Measurements from ENCODE around the gene MICB. TPM values are rescaled to one million over a fixed set of nuclear protein-coding genes. Genes with fewer than 3 reads are reported as not detected.

MICB gene
- total and polyA plus RNA-seq, 9 of the 15 experiments (the other 6 are each of a cell fraction or from before 2014, with no cell fraction given): 13.3 to 34.5 (median 19.8) TPM

DNA sequence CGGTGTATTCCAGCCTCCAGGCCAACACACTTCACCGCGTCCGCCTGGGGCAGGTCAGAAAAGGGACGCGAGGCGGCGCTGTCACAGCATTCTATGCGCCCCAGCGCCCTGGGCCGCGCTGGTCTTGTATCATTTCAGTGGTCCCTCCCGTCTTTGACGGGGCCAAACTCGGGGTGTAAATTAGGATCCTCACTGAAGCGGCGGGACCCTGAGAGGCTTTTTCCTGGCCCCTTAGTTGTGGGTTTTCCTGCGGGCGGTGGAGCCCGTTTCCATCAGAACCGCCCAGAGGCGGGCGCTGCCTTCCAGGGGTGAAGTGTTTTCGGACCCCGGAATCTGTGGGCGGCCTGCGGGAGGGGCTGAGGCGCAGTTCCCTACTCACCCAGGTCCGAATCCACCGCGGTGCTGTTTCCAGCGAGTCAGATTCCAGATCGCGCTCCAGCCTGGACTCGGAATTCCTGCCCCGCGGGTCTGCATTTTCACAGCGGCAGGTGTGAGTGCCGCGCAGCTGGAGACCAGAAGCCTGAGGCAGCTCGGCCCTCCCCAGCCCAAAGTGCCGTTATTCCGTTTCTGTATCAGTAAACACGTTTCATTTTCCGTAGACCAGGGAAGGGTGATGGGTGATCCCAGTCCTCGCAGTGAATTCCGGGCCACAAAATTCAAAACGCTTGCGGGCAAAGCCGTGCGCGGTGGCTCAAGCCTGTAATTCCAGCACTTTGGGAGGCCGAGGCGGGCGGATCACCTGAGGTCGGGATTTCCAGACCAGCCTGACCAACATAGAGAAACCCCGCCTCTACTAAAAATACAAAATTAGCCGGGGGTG is 3.9 kb upstream of the MICB start (continued):
- TF ChIP-seq, protein P1, sequence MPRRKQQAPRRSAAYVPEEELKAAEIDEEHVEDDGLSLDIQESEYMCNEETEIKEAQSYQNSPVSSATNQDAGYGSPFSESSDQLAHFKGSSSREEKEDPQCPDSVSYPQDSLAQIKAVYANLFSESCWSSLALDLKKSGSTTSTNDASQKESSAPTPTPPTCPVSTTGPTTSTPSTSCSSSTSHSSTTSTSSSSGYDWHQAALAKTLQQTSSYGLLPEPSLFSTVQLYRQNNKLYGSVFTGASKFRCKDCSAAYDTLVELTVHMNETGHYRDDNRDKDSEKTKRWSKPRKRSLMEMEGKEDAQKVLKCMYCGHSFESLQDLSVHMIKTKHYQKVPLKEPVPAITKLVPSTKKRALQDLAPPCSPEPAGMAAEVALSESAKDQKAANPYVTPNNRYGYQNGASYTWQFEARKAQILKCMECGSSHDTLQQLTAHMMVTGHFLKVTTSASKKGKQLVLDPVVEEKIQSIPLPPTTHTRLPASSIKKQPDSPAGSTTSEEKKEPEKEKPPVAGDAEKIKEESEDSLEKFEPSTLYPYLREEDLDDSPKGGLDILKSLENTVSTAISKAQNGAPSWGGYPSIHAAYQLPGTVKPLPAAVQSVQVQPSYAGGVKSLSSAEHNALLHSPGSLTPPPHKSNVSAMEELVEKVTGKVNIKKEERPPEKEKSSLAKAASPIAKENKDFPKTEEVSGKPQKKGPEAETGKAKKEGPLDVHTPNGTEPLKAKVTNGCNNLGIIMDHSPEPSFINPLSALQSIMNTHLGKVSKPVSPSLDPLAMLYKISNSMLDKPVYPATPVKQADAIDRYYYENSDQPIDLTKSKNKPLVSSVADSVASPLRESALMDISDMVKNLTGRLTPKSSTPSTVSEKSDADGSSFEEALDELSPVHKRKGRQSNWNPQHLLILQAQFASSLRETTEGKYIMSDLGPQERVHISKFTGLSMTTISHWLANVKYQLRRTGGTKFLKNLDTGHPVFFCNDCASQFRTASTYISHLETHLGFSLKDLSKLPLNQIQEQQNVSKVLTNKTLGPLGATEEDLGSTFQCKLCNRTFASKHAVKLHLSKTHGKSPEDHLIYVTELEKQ (CRISPR knock-in tag; IDR thresholded peaks at IDR 0.05): no peak
- TF ChIP-seq NBN (IDR thresholded peaks at IDR 0.05; ENCODE audit: low read depth): peak; percentile 87; the same call in 1 of the 2 replicates
- TF ChIP-seq TEAD4 (IDR thresholded peaks at IDR 0.05; ENCODE audit: low read length): peak; percentile 51; the same call in 1 of the 2 replicates
- no peak for TF ChIP-seq TEAD4 (CRISPR knock-in tag; IDR thresholded peaks at IDR 0.05; ENCODE audit: borderline replicate concordance)
- TF ChIP-seq RBBP5 (IDR thresholded peaks at IDR 0.05; ENCODE audit: borderline replicate concordance, insufficient read depth, low read length, poor library complexity, severe bottlenecking): peak; percentile 67
- TF ChIP-seq PHF20 (IDR thresholded peaks at IDR 0.05; ENCODE audit: partially characterized antibody): no peak
- TF ChIP-seq HCFC1 (IDR thresholded peaks at IDR 0.05; ENCODE audit: low read depth, low read length): peak; percentile 42; the same call in 1 of the 2 replicates
- TF ChIP-seq RFX1 (IDR thresholded peaks at IDR 0.05): no peak
- peak; percentile 32; the same call in 1 of the 2 replicates for TF ChIP-seq NCOA1 (IDR thresholded peaks at IDR 0.05; ENCODE audit: low read depth)
- TF ChIP-seq, protein P2, sequence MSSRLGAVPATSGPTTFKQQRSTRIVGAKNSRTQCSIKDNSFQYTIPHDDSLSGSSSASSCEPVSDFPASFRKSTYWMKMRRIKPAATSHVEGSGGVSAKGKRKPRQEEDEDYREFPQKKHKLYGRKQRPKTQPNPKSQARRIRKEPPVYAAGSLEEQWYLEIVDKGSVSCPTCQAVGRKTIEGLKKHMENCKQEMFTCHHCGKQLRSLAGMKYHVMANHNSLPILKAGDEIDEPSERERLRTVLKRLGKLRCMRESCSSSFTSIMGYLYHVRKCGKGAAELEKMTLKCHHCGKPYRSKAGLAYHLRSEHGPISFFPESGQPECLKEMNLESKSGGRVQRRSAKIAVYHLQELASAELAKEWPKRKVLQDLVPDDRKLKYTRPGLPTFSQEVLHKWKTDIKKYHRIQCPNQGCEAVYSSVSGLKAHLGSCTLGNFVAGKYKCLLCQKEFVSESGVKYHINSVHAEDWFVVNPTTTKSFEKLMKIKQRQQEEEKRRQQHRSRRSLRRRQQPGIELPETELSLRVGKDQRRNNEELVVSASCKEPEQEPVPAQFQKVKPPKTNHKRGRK (tag; IDR thresholded peaks at IDR 0.05): no peak
- TF ChIP-seq ZNF23 (CRISPR knock-in tag; IDR thresholded peaks at IDR 0.05): no peak
- TF ChIP-seq ZBTB7A (IDR thresholded peaks at IDR 0.05; ENCODE audit: borderline replicate concordance, control insufficient read depth, low read depth, low read length): peak; percentile 70; the same call in 1 of the 2 replicates
- TF ChIP-seq, protein P3, sequence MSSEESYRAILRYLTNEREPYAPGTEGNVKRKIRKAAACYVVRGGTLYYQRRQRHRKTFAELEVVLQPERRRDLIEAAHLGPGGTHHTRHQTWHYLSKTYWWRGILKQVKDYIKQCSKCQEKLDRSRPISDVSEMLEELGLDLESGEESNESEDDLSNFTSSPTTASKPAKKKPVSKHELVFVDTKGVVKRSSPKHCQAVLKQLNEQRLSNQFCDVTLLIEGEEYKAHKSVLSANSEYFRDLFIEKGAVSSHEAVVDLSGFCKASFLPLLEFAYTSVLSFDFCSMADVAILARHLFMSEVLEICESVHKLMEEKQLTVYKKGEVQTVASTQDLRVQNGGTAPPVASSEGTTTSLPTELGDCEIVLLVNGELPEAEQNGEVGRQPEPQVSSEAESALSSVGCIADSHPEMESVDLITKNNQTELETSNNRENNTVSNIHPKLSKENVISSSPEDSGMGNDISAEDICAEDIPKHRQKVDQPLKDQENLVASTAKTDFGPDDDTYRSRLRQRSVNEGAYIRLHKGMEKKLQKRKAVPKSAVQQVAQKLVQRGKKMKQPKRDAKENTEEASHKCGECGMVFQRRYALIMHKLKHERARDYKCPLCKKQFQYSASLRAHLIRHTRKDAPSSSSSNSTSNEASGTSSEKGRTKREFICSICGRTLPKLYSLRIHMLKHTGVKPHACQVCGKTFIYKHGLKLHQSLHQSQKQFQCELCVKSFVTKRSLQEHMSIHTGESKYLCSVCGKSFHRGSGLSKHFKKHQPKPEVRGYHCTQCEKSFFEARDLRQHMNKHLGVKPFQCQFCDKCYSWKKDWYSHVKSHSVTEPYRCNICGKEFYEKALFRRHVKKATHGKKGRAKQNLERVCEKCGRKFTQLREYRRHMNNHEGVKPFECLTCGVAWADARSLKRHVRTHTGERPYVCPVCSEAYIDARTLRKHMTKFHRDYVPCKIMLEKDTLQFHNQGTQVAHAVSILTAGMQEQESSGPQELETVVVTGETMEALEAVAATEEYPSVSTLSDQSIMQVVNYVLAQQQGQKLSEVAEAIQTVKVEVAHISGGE (CRISPR knock-in tag; IDR thresholded peaks at IDR 0.05): peak in 1 of 3 experiments; percentile 18; a peak in 3 of 6 replicates
- TF ChIP-seq ZNF224 (CRISPR knock-in tag; IDR thresholded peaks at IDR 0.05): 0 out of 2 replicates have a peak, but pooled peaks have one; percentile 19
- TF ChIP-seq, protein P4, sequence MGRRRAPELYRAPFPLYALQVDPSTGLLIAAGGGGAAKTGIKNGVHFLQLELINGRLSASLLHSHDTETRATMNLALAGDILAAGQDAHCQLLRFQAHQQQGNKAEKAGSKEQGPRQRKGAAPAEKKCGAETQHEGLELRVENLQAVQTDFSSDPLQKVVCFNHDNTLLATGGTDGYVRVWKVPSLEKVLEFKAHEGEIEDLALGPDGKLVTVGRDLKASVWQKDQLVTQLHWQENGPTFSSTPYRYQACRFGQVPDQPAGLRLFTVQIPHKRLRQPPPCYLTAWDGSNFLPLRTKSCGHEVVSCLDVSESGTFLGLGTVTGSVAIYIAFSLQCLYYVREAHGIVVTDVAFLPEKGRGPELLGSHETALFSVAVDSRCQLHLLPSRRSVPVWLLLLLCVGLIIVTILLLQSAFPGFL (CRISPR knock-in tag; IDR thresholded peaks at IDR 0.05): peak; percentile 59; the same call in 1 of the 2 replicates
- TF ChIP-seq FOXK1 (CRISPR knock-in tag; IDR thresholded peaks at IDR 0.05; ENCODE audit: borderline replicate concordance): 0 out of 2 replicates have a peak, but pooled peaks have one; percentile 7

Data from K562 (cell line).